Medulla oblongata (tissue), 1 donor: Measurements from ENCODE around the gene DSG3.

Source experiments
- DNase-seq: peaks from one replicate; pipeline ENCODE4 v3.0.0-alpha.2; 2015; ENCODE audit errors: extremely low spot score

DSG3 gene

GRCh38 chr18:31432316-31432715 is 15.2 kb upstream of the DSG3 start:
- no peak for DNase-seq

- DNase-seq, result no peak
Observed at GRCh38 chr18:31436825-31437224, 10.7 kb upstream of the DSG3 start.

- DNase-seq, result no peak
Observed at GRCh38 chr18:31438402-31438801, 9.1 kb upstream of the DSG3 start.

- DNase-seq, result no peak
Observed at GRCh38 chr18:31439807-31440325, 7.7 kb upstream of the DSG3 start.

GRCh38 chr18:31440787-31441186 is 6.8 kb upstream of the DSG3 start:
- no peak for DNase-seq

- DNase-seq, result no peak
Observed at GRCh38 chr18:31441493-31441892, 6.0 kb upstream of the DSG3 start.

- DNase-seq, result no peak
Observed at GRCh38 chr18:31444142-31444541, 3.4 kb upstream of the DSG3 start.

GRCh38 chr18:31445908-31446307 is 1.6 kb upstream of the DSG3 start:
- no peak for DNase-seq

GRCh38 chr18:31446854-31447253 is 687 bp upstream of the DSG3 start:
- no peak for DNase-seq

GRCh38 chr18:31450409-31450808 is 2.9 kb downstream of the DSG3 start:
- no peak for DNase-seq

GRCh38 chr18:31451625-31452024 is 4.1 kb downstream of the DSG3 start:
- no peak for DNase-seq

- DNase-seq, result no peak
Observed at GRCh38 chr18:31454066-31454708, 6.6 kb downstream of the DSG3 start.

GRCh38 chr18:31469629-31470028 is 22.1 kb downstream of the DSG3 start:
- no peak for DNase-seq

GRCh38 chr18:31478688-31479087 is 31.1 kb downstream of the DSG3 start:
- DNase-seq, result no peak

- no peak for DNase-seq
Observed at GRCh38 chr18:31482051-31482450, 34.5 kb downstream of the DSG3 start.

GRCh38 chr18:31483396-31483795 is 35.9 kb downstream of the DSG3 start:
- no peak for DNase-seq

GRCh38 chr18:31484461-31484860 is 36.9 kb downstream of the DSG3 start:
- DNase-seq, result no peak

GRCh38 chr18:31486165-31486564 is 38.6 kb downstream of the DSG3 start:
- DNase-seq, result no peak

GRCh38 chr18:31487246-31488015 is 39.9 kb downstream of the DSG3 start:
- no peak for DNase-seq

GRCh38 chr18:31489311-31489710 is 41.8 kb downstream of the DSG3 start:
- DNase-seq, result no peak

- DNase-seq, result no peak
Observed at GRCh38 chr18:31490387-31490786, 42.8 kb downstream of the DSG3 start.

- no peak for DNase-seq
Observed at GRCh38 chr18:31490833-31491232, 43.3 kb downstream of the DSG3 start.

- DNase-seq, result no peak
Observed at GRCh38 chr18:31491586-31491985, 44.0 kb downstream of the DSG3 start.
